ENCODE results near the gene SZRD1. TPM values are rescaled to one million over a fixed set of nuclear protein-coding genes. Genes with fewer than 3 reads are reported as not detected.

SZRD1 gene
- polyA plus RNA-seq, 1 donor from 2014 or later: 13.6 TPM

DNA sequence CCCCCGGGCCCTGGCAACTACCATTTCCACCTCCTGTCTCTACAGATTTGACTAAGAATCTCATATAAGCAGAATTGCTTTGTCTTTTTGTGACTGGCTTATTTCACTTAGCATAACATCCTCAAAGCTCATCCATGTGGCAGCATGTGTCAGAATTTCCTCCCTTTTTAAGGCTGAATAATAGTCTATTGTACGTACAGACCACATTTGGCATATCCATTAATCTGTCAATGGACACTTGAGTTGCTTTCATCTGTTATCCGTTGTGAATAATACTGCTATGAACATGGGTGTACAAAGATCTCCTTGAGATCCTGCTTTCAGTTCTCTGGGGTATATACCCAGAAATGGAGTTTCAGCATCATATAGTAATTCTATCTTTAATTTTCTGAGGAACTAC is 46.1 kb downstream of the SZRD1 start:
- H3K4me3 ChIP-seq (ENCODE audit: low read length): no peak overlapping the region
- H3K4me2 ChIP-seq (ENCODE audit: low read length): no peak overlapping the region
- H2AFZ ChIP-seq (ENCODE audit: low read depth, low read length): no peak overlapping the region
- H3K36me3 ChIP-seq (ENCODE audit: insufficient read depth, low read length): no peaks in the 10 kb centered on the region
- H4K20me1 ChIP-seq (ENCODE audit: insufficient read depth): no peaks in the 10 kb centered on the region
- H3K27me3 ChIP-seq (ENCODE audit: insufficient read depth, low read depth, low read length): no peaks in the 10 kb centered on the region
- H3K9me2 ChIP-seq (ENCODE audit: insufficient read depth, low read length): no peaks in the 10 kb centered on the region
- H3K79me2 ChIP-seq (replicated peaks; ENCODE audit: insufficient read depth, low read length): no peaks in the 10 kb centered on the region
- no peak overlapping the region for H3K9ac ChIP-seq (ENCODE audit: low read length)
- no peak for TF ChIP-seq TAF1 (IDR thresholded peaks at IDR 0.05; ENCODE audit: low read depth)
- TF ChIP-seq, protein P1, sequence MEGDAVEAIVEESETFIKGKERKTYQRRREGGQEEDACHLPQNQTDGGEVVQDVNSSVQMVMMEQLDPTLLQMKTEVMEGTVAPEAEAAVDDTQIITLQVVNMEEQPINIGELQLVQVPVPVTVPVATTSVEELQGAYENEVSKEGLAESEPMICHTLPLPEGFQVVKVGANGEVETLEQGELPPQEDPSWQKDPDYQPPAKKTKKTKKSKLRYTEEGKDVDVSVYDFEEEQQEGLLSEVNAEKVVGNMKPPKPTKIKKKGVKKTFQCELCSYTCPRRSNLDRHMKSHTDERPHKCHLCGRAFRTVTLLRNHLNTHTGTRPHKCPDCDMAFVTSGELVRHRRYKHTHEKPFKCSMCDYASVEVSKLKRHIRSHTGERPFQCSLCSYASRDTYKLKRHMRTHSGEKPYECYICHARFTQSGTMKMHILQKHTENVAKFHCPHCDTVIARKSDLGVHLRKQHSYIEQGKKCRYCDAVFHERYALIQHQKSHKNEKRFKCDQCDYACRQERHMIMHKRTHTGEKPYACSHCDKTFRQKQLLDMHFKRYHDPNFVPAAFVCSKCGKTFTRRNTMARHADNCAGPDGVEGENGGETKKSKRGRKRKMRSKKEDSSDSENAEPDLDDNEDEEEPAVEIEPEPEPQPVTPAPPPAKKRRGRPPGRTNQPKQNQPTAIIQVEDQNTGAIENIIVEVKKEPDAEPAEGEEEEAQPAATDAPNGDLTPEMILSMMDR (IDR thresholded peaks at IDR 0.05; ENCODE audit: poor library complexity, severe bottlenecking): no peak
- no peak for TF ChIP-seq EZH2 (IDR thresholded peaks at IDR 0.05; ENCODE audit: borderline replicate concordance, insufficient read depth, low read length, poor library complexity, severe bottlenecking)
- no peak for TF ChIP-seq MXI1 (conservative IDR thresholded peaks at IDR 0.05; ENCODE audit: poor library complexity, severe bottlenecking)
- no peak for TF ChIP-seq SMC3 (conservative IDR thresholded peaks at IDR 0.05; ENCODE audit: poor library complexity)
- TF ChIP-seq RAD21 (conservative IDR thresholded peaks at IDR 0.05): no peak
- TF ChIP-seq EP300 (conservative IDR thresholded peaks at IDR 0.05; ENCODE audit: poor library complexity, severe bottlenecking): no peak
- TF ChIP-seq, protein P2, sequence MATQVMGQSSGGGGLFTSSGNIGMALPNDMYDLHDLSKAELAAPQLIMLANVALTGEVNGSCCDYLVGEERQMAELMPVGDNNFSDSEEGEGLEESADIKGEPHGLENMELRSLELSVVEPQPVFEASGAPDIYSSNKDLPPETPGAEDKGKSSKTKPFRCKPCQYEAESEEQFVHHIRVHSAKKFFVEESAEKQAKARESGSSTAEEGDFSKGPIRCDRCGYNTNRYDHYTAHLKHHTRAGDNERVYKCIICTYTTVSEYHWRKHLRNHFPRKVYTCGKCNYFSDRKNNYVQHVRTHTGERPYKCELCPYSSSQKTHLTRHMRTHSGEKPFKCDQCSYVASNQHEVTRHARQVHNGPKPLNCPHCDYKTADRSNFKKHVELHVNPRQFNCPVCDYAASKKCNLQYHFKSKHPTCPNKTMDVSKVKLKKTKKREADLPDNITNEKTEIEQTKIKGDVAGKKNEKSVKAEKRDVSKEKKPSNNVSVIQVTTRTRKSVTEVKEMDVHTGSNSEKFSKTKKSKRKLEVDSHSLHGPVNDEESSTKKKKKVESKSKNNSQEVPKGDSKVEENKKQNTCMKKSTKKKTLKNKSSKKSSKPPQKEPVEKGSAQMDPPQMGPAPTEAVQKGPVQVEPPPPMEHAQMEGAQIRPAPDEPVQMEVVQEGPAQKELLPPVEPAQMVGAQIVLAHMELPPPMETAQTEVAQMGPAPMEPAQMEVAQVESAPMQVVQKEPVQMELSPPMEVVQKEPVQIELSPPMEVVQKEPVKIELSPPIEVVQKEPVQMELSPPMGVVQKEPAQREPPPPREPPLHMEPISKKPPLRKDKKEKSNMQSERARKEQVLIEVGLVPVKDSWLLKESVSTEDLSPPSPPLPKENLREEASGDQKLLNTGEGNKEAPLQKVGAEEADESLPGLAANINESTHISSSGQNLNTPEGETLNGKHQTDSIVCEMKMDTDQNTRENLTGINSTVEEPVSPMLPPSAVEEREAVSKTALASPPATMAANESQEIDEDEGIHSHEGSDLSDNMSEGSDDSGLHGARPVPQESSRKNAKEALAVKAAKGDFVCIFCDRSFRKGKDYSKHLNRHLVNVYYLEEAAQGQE (IDR thresholded peaks at IDR 0.05; ENCODE audit: borderline replicate concordance): no peak
- no peak for TF ChIP-seq POLR2AphosphoS5 (IDR thresholded peaks at IDR 0.05)
- no peaks in the 10 kb centered on the region for H3K9me3 ChIP-seq (ENCODE audit: low read length)
- no peak overlapping the region for H3K27ac ChIP-seq (ENCODE audit: low read length)
- no peaks in the 10 kb centered on the region for H3F3A ChIP-seq (ENCODE audit: insufficient read depth, low read length, poor library complexity, severe bottlenecking)

DNA sequence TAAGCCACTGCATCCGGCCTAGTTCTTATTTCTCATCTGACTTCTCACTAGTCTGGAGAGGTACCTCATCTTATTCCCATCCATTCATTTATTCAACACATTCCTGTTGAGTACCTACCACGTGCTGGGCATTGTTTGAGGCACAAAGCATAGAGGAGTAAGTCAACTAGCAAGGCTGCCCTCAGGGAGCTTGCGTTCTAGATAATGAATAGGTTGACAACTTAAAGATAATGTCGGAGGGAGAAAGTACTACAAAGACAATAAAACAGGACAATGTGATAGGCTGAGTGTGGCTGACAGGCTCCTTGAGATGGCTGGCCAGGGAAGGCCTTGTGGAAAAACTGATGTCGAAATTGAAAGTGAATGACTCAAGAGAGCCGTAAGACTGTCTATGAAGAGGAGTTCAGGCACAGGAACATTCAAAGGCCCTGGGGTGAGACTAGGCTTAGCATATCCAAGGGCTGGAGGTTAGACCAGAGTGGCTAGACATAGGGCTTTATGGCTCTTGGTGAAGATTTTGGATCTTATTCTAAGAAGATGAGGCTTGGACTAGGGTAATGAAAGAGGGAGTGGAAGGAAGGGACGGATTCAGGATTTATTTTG is 51.9 kb downstream of the SZRD1 start:
- no peak overlapping the region for H3K9ac ChIP-seq (ENCODE audit: low read length)
- no peaks in the 10 kb centered on the region for H3K9me3 ChIP-seq (ENCODE audit: low read length)
- no peak overlapping the region for H3K4me3 ChIP-seq (ENCODE audit: low read length)
- no peak overlapping the region for H3K4me2 ChIP-seq (ENCODE audit: low read length)
- no peaks in the 10 kb centered on the region for H3K9me2 ChIP-seq (ENCODE audit: insufficient read depth, low read length)
- no peaks in the 10 kb centered on the region for H3F3A ChIP-seq (ENCODE audit: insufficient read depth, low read length, poor library complexity, severe bottlenecking)
- no peaks in the 10 kb centered on the region for H3K27me3 ChIP-seq (ENCODE audit: insufficient read depth, low read depth, low read length)
- no peak overlapping the region for H3K27ac ChIP-seq (ENCODE audit: low read length)
- TF ChIP-seq TAF1 (IDR thresholded peaks at IDR 0.05; ENCODE audit: low read depth) (no peak), EZH2 (IDR thresholded peaks at IDR 0.05; ENCODE audit: borderline replicate concordance, insufficient read depth, low read length, poor library complexity, severe bottlenecking) (no peak), POLR2AphosphoS5 (IDR thresholded peaks at IDR 0.05) (no peak)
- TF ChIP-seq, protein P2 (IDR thresholded peaks at IDR 0.05; ENCODE audit: borderline replicate concordance): no peak
- TF ChIP-seq, protein P1 (IDR thresholded peaks at IDR 0.05; ENCODE audit: poor library complexity, severe bottlenecking): no peak
- no peak overlapping the region for H2AFZ ChIP-seq (ENCODE audit: low read depth, low read length)
- H3K36me3 ChIP-seq (ENCODE audit: insufficient read depth, low read length): no peaks in the 10 kb centered on the region
- H3K79me2 ChIP-seq (replicated peaks; ENCODE audit: insufficient read depth, low read length): no peaks in the 10 kb centered on the region
- no peaks in the 10 kb centered on the region for H4K20me1 ChIP-seq (ENCODE audit: insufficient read depth)

Data from neural cell (in vitro differentiated cells).